CD4-positive, alpha-beta T cell treated with Interleukin-6 for 4 hours (primary cell): ENCODE data around the gene FNDC5.

Experiments used
- DNase-seq: peaks from one replicate; pipeline ENCODE4 v3.0.0-alpha.2; 2020; ENCODE audit warnings: mixed read lengths

FNDC5 gene

DNA sequence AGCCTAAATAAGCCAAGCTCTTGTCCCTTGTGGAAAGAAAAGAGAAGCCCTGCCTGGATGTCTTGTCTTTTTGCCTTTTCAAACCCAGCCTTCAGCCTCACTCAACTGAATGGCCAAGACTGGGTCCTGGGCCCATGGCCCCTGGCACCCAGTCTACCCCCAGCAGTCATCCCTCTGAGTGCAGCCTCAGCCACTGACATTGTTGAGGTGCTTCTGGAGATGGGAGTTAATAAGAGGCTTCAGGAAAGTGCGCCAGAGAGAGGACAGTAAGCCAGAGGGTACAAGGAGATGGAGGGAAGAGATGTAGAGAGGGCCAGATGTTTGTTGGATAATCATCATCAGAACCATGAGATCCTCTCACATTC, 6.8 kb downstream of the FNDC5 start:
- DNase-seq: no peak

DNA sequence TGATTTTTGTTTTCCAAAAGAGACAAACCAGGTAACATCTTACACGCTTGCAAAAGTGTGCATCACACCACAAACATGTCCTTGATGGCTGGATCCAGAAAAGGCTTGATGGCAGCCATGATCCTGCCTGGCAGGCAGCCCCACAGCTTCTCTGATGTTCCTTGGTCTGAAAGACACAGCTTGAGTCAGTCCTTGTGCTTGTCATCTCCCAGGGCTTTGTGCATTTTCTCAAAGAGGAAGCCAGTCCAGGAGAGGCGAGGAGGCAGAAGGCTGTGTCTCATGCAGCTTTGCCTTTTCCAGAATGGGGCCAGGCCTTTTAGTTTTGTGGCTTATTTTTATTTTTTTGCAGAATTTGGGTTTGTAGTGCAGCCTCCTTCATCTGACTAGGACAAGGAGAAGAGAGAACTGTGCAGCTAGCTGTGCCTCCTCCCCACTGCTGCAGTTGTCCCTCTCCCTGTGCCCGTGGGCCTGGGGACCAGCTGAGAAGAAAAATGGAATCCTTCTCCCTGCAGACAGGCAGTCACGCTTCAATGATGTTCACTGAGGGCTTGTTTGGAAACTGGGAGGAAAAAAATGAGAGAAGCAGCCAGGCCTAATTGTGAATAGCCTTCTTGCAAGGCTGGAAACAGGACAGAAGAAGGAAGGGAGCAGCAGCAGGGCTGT, 7.4 kb downstream of the FNDC5 start:
- no peak for DNase-seq

DNA sequence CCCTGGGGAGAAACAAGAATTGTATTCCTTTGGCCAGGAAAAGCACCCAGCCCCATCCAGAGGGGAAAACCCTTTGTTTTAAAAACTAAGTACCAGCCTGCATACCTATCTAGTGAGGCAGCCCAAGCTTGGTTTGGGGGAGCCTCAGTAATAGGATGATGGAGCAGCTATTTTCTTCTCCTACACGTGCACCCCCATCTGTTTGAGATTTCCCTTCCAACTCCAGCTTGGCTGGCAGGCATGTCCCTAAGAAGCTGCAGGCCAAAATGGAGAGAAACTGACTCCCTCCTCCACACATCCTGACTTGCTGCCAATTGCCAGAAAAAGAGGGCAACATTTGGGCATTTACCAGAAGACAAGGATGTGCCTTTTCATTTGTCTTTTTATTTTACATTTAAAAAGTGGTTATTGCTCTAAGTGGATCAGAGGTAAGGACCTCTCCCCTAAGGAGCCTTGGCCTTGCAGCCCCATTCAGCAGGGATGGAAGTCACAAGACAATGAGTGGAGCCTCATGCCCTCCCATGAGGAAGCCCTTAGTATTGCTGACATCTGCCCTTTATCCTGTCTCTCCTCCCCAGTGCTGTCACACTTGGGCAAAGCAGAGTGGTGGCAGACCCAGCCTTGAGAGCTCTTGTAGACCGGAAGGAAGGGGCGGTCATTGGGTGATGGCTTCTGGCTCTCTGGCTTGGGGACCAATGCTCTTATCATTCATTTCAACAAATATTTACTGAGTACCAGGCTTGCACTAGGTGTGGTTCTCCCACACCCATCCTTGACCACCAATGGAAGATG, 8.6 kb downstream of the FNDC5 start:
- DNase-seq: no peak

DNA sequence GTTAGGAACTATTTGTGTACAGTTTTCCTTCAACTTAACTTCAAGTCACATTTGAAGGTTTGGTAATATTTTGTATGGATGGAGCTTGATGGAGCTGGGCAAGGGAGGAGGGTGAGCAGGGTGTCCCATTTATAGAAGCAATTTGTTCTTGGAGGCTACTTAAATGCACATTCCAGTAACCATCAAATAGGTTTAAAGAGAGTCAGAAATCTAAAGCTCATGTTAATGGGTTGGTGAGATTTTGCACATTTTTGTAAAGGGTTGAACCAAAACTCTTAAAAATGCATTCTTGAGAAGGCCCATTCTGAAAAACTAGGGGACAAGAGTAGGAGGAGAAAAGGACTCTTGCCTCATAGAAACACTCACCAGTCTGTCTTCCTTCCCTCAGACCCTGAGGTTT, 10.1 kb downstream of the FNDC5 start:
- DNase-seq: no peak

DNA sequence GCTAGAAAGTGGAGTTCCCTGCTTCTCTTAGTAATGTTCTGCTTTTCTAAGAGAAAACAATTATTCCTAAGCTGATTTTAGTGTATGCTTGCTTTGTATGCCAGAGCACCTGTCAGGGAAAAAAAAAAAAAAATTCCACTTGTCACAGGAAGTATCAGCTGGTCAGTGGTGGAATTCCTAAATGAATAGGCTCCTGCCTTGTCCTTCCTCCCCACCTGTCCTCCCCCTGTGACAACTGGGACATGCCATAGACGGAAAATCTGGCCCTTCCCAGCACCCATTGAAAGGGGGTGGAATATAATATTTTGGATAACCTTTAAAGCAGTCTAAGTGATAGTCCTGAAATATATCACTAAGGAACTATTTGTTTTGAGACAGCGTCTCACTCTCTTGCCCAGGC, 10.8 kb downstream of the FNDC5 start:
- no peak for DNase-seq

DNA sequence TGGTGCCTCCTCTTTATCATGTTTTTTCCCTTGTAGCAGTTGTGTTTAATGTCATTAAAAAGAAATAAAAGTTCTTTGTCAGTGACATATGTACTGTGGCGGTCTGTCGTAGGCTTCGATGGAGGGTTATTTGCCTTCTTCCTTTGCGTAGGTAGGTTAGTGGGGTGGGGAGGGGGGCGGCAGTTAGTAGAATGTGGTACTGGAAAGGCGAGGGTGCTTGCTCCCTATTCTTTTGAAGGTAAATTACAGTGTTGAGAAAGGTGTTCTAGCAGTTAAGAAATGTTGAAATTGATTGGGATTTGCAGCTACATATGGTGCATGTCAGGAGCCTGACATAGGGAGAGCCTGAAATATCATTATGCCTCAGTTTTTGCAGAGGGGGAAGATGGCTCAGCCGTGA, 11.9 kb downstream of the FNDC5 start:
- DNase-seq: no peak

DNA sequence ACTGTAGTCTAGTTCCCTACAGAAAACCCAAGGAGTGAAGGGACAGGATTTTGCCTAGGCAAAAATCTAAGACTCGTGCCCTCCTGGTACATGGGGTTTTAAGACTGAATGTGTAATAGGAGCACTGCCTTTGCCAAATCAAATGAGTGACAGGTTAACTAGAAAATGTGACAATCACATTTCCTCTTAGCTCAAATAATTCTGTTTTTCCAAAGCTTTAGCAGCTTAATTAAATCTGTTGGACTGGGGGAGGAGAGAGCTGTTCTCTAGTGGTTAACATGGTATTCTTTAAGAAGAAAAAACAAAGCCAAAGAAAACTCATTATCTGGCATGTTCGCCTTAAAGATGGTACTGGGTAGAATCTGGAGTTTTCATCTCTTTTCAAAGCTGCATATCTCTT, 12.6 kb downstream of the FNDC5 start:
- DNase-seq: no peak

DNA sequence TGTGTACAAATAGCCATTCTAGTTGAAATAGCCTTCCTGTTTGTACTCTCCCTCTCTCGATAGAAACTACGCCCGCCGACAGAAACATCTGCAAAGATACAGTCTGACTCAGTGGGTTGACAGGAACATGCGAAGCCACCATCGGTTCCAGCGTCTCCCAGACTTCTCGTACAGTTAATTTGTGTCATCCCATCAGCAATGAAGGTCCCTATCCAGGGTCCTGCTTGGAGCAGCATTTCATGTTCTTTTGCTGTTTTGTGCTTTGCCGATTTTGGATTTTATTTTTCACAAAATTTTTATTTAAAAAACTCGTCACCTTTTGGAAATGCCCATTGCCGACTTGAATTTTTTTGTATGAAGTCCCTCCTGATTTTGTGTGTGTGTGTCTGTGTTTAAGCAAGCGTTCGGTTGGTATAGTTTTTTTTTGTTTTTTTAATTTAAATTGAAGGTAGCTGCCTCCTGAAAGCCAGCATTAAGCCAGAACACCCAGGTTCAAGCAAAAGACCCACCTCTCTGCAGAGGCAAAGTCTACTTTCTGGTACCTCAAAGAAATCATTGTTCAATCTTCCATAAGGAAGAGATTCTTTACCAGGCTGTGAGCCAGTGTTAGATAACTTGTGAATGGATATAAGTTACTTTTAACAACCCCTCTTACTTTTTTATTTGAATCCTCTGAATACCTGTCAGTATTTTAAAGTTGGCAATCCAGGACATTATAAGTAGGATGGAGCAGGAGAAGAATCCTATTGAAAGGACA, 14.7 kb downstream of the FNDC5 start:
- no peak for DNase-seq

DNA sequence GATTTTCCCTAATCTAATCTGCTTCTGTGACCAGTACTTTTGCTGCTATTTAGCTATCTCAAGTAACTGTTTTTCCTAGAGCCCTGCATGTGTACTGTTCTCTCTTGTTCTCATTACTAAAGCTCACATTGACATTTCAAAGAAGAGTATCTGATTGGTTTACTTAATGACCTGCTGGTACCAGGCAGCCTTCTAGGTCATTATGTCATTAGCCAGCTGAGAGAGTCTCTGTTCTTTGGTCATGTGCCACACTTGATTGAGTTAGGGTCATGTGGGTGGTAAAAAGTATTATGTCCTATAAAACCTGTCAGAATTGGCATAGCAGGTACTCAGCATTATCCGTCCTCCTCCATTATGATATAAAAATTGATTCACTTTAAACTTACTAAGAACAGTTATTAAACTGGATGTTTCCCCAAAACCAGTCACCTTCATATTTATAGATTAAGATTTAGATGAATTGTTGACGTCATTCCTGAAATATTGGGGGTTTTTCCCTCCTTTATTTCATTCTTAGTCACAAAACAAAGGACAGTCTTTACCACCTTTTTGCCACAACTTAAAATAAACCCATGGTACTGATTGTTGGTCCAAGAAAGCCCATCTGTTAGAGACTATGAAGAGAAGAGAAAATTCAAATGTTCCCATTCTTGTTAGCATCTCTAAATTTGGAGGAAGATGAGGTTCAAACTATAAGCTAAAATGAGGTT, 22.2 kb downstream of the FNDC5 start:
- no peak for DNase-seq

DNA sequence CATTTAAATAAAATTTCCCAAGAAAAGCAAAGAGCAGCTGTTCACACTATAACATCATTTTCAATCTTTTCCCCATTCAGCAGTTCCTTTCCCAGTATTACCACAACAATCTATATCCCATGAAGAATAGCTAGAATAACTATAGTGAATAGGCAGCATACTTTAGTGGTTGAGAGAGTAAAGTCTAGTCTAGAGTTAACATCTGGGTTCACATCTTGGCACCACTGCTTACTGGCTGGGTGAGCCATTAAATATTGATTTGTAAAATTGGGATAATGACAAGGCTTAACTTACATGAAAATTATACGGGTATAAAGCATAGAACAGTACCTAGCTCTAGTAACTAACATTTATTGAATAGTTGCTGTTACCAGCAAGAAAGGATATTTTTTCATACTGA, 38.8 kb downstream of the FNDC5 start:
- no peak for DNase-seq

DNA sequence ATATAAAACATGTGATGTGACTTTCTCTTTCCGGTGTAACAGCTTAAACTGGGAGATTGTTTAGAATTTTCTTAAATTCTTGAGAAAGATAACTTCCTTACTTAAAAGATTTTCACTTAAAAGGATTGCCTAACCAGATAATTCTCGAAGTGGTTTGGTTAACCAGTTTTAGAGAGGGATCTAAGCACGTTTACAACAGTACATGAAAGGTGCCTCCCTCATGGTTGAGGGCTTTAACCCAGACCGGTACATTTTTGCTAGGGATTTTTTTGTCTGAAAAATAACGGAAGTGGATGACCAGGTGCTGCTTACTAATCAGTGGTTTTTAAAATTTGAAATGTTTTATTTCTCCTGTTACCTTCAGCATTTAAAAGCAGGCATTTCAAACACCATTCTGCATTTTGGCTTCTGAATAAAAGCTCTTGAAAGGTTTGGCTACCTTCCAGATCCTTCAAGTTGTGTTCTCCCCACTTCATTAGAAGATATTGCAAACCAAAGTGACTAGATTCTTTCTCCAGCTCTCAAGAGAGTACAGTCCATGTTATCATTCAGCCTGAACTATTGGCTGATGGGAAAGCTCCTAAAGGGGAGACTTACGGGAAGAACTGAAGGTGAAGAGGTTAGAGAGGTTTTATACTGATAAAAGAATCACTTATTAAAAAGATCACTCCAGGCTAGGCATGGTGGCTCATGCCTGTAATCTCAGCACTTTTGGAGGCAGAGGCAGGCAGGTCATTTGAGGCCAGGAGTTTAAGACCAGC, 40.4 kb downstream of the FNDC5 start:
- no peak for DNase-seq

DNA sequence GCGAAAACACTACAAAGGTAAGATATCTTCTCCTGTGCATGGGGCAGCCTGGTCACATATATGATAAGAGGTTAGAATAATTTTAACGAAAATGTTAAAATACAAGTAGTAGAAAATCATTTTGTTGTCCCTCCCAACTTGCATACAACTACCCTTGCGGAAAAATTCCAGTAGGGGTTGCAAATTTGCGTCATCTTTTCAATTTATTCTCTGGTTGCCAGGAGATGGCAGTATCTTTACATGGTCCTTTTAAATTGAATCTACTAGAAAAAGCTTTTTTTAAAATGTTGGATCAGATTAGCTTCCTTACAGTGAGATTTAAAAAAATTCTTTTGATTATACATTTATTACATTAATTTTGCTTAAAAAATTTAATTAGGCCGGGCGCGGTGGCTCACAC, 42.4 kb downstream of the FNDC5 start:
- no peak for DNase-seq

DNA sequence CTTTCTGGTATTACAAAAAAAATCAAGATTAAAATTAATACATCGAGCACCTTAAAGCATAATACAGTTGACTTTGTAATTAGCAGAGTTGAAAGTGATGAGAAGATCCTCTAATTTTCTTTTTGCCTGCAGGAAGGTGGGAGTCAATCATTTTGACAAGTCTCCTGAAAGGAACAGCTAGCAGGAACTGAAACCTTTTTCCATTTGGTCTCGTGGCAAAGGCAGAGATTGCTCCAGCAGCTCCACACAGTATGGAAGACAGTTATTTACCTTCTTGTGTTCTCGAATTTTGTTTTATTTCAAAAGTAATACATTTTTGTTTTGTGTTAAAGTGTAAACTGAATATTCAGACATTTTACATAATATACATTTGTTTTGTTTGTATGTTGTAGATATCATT, 45.5 kb downstream of the FNDC5 start:
- DNase-seq: no peak

DNA sequence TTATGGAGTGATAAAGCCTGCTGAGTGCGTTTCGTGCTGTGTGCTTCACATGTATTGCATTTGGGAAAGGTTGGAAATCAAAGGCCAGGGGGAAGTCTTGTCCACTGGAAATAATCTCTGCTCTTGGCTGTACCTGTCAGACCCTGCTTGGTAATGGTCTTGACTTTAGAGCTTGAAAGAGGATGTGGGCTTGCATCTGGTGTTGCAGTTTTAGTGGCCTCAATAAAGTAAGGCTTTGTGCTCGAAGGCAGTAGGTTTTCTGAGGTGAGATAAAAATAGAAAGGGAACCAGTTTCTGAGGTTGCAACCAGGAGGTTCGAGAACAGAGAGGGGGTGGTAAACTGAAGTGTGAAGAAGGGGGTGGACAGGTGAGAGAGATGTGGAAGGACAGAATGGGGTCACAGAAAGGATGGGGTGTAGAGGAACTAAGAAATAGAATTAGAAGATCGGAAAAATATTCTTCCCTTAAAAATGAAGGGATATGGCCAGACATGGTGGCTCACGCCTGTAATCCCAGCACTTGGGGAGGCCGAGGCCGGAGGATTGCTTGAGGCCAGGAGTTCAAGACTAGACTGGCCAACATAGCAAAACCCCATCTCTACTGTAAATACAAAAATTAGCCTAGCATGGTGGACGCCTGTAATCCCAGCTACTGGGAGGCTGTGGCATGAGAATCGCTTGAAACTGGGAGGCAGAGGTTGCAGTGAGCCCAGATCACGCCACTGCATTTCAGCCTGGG, 51.7 kb downstream of the FNDC5 start:
- DNase-seq: no peak

DNA sequence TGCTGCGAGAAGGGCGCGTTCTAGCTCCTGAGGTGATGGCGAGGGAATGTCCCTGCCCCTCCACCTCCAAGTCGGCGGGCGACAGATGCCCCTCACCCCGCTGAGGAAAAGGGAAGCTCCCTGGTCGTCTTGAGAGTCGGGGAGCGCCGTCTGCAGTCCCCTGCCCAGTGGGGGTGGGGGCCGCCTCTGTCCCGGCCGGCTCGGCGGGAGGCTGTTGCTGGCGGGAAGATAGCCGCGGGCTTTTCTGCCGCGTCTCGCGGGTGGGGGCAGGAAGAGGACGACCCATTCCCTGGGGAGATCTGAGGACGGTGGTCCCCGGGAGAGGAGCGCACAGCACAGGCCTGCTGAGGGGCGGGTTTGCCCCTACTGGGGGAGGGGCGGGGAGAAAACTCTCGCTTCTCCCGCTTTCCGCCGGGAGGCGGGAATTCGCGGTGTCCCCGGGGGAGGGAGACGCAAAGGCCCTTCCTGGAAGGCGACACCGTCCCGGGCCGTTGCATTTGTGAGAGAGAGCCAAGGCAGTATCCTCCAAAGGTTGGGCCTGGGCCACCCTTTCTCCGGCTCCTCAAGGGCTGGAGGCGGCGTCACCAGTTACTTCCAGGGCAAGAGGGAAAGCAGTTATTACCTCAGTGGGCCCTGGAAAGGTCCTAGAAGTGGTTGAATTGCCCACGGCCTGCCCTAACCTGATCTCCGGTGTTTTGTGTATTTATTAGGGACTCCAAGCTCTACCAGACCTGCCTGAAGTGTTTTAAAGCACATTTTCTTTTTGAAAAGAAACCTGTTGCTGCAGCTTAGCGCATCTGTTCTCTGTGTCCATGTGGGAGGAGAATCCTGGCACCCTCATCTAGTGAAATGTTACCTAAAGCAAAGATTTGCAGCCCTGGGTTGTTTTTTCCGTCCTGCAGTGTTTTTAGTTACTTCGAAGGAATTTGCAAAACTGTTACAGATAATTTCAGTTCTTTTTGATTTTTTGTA, 52.6 kb downstream of the FNDC5 start:
- peak; percentile 45 for DNase-seq

DNA sequence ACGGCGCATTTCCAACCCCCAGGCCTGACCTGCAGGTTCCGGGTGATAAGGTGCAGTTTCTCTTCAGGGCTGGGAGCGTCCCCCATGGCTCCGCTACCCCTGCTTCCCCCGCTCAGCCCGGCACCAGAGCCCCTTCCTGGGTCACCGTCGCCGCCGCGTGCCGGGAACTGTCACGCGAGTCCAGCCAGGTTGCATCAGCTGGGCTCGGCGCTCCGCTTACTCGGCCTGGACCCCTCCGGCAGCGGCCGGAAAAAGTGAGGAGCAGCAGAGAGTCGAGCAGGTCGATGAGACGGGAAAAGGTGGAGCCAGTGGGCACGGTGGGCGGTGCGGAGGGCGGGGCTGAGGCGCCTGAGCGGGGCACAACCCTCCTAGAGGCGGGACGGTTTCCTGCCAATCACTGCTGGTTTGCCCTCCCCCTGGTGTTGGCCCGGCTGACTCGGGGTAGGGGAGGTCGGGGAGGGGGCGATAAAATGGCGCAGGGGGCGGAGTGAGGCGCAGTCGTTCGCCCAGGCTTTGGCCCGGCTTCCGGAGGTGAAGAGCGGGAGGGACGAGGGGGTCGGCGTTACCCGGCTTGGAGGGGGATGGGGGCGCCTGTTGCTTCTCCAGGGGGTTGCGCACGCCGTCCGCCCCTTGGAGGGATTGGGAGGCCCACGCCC, 53.4 kb downstream of the FNDC5 start, which contains the start of the genes S100PBP and YARS1:
TSS of gene S100PBP (plus strand) at position 495 of the 656 bp plus-strand sequence. CDS start 8,447 bp downstream, outside the sequence.
TSS of gene YARS1 (minus strand) at position 200 of the 656 bp plus-strand sequence. CDS start at position 86, 114 bp downstream.
- peak; percentile 100 for DNase-seq

DNA sequence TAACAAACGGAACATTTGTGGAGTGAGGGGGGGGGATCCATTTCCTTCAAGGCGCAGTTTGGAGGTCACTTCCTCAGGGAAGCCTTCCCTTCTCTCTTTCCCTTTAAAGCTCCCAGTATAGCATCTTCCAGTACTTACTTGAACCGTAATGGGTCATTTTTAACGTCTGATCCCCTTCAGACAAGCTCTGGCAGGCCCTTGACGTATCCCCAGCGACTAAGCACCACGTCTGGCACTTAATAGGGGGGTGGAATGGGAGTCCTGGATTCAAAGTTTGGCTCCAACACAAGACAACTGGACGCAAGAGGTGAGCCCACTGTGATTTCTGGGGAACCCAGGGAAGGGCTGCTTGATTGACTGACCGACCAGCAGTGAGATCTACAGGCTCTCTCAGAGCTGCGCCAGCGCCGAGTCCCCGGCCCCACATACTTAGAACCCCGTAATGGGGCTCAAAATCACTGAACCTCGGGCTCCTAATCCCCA, 54.0 kb downstream of the FNDC5 start:
- DNase-seq: no peak

DNA sequence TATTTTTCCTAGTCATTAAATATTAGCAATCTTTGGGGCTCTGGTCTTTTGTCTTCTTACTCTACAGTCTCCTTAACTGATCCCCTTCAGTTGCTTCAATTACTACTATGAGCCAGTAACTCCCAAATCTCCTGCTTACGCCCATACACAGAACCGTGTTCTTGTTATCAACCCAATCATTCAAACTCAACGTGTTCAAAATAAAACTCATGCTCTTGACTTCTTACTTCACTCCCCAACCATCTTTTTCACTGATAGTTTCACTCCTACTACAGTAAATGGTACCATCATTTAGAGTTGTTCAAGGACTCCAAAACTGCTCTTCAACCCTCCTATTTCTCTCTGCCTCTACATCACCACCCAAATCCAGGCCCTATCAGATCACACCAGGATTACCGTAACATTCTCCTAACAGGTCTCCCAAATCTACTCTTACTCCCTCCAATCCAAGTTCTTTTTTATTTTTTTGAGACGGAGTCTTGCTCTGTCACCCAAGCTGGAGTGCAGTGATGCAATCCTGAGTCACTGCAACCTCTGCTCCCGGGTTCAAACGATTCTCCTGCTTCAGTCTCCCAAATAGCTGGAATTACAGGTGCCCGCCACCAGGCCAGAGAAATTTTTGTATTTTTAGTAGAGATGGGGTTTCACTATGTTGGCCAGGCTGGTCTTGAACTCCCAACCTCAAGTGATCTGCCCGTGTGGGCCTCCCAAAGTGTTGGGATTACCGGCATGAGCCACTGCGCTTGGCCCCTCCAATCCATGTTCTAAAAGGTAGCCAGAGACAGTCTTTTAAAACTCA, 56.6 kb downstream of the FNDC5 start:
- DNase-seq: no peak
